Karpas-422 (cell line): ENCODE measurements around the gene EREG. TPM values are rescaled to one million over a fixed set of nuclear protein-coding genes. Genes with fewer than 3 reads are reported as not detected.

Source experiments
- DNase-seq: peaks from one replicate; pipeline ENCODE4 v3.0.0-alpha.2; 2015
- H2AFZ ChIP-seq: fragments of 200-600 bp; sonication (generic); 2 replicates; pipeline ENCODE4 v1.6.1; 2014; ENCODE audit warnings: antibody characterized with exemption, low read length, mixed read lengths
- H3K27ac ChIP-seq: fragments of 200-600 bp; sonication (generic); 2 replicates; pipeline ENCODE4 v1.5.1; 2014; ENCODE audit warnings: mild to moderate bottlenecking, low read length, moderate library complexity
- H3K27me3 ChIP-seq: fragments of 200-600 bp; sonication (generic); 2 replicates; pipeline ENCODE4 v1.6.1; 2014; ENCODE audit warnings: low read length, mixed read lengths
- H3K36me3 ChIP-seq: fragments of 200-600 bp; sonication (generic); 2 replicates; pipeline ENCODE4 v1.6.1; 2014; ENCODE audit warnings: low read length, mixed read lengths; ENCODE audit not compliant: insufficient read depth
- H3K4me1 ChIP-seq: fragments of 200-600 bp; sonication (generic); 2 replicates; pipeline ENCODE4 v1.6.1; 2014; ENCODE audit warnings: mild to moderate bottlenecking, low read length, mixed read lengths
- H3K4me2 ChIP-seq: fragments of 200-600 bp; sonication (generic); 2 replicates; pipeline ENCODE4 v1.6.1; 2014; ENCODE audit warnings: low read length, low read depth, mild to moderate bottlenecking; ENCODE audit not compliant: poor library complexity, severe bottlenecking
- H3K4me3 ChIP-seq: fragments of 200-600 bp; sonication (generic); 2 replicates; pipeline ENCODE4 v1.5.1; 2014; ENCODE audit warnings: mild to moderate bottlenecking, antibody characterized with exemption, low read length, mixed read lengths
- H3K79me2 ChIP-seq: fragments of 200-600 bp; sonication (generic); 2 replicates; pipeline ENCODE4 v1.6.1; 2014; ENCODE audit warnings: mild to moderate bottlenecking, low read length, mixed read lengths
- H3K9ac ChIP-seq: fragments of 200-600 bp; sonication (generic); 2 replicates; pipeline ENCODE4 v1.6.0; 2014; ENCODE audit warnings: low read length
- H3K9me2 ChIP-seq: fragments of 200-600 bp; sonication (generic), shearing (Covaris generic); replicated peaks from 2 replicates; pipeline ENCODE4 v1.6.0; 2014; ENCODE audit warnings: mild to moderate bottlenecking, low read length, moderate library complexity; ENCODE audit not compliant: insufficient read depth
- H3K9me3 ChIP-seq: fragments of 300-700, 200-600 bp; sonication (generic); 2 replicates; pipeline ENCODE4 v1.6.1; 2014; ENCODE audit warnings: low read length, mixed read lengths
- H4K20me1 ChIP-seq: fragments of 200-600 bp; sonication (generic); 2 replicates; pipeline ENCODE4 v1.6.1; 2014; ENCODE audit warnings: mild to moderate bottlenecking, antibody characterized with exemption, low read length, low read depth; ENCODE audit not compliant: insufficient read depth
- total RNA-seq: library from RNA; depleted of rRNA; stranded (reverse); fragments of >200 nt; shearing (Covaris generic); gene quantifications from 2 replicates; pipeline ENCODE4 v1.2.3, GENCODE V29; 2014; ENCODE audit warnings: low replicate concordance

EREG gene
- total RNA-seq, 1 experiment from 2014 or later = not detected

DNA sequence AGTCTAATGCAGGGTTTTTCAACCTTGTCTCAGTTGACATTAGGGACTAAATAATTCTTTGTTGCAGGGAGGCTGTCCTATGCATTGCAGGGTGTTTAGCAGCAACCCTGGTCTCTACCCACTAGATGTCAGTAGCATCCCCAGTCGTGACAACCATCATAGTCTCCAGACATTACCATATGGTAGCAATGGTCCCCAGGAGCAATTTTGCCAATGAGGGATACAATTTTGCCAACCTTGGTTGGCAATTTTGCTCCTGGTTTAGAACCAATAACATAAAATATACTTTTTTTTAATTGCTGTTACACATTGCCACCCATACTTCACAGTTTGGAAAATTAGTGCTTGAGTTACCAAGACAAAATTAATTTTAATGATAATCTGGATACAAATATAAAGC, 6.0 kb downstream of the EREG start:
- no peaks in the 10 kb centered on the region for H3K27me3 ChIP-seq
- peaks cover 5% of the 10 kb centered on the region for H3K4me1 ChIP-seq
- no peaks in the 10 kb centered on the region for H3K9me3 ChIP-seq
- peak; percentile 77 for DNase-seq
- H3K27ac ChIP-seq = no peak overlapping the region
- H3K36me3 ChIP-seq = no peaks in the 10 kb centered on the region
- no peaks in the 10 kb centered on the region for H3K9me2 ChIP-seq
- H3K4me3 ChIP-seq = no peak overlapping the region
- H4K20me1 ChIP-seq = no peaks in the 10 kb centered on the region
- no peak overlapping the region for H2AFZ ChIP-seq
- H3K9ac ChIP-seq = no peak overlapping the region
- H3K79me2 ChIP-seq = no peaks in the 10 kb centered on the region
- H3K4me2 ChIP-seq = no peak overlapping the region

DNA sequence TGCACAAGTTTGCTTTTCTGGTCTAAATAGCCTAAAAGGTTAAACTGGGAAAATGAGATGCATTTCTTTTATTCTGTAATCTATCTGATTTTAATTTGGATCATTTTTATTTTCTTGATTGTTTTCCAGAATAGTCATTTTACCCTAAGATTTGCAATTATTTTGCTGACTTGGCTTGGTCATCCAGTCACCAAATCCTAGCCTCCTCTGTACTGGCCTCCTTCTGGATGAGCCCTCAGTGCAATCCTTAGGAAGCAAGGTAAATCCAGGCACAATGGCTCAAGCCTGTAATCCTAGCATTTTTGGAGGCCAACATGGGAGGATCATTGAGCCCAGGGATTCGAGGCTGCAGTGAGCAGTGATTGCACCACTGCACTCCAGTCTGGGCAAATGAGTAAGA, 9.2 kb downstream of the EREG start:
- Histone ChIP-seq H3K27me3 (no peaks in the 10 kb centered on the region), H3K9ac (no peak overlapping the region), H4K20me1 (no peaks in the 10 kb centered on the region), H3K79me2 (no peaks in the 10 kb centered on the region), H3K4me3 (no peak overlapping the region), H3K27ac (no peak overlapping the region), H3K9me3 (no peaks in the 10 kb centered on the region), H3K9me2 (no peaks in the 10 kb centered on the region), H3K4me2 (no peak overlapping the region), H2AFZ (no peak overlapping the region), H3K36me3 (no peaks in the 10 kb centered on the region), H3K4me1 (no peaks in the 10 kb centered on the region)
- DNase-seq = no peak

DNA sequence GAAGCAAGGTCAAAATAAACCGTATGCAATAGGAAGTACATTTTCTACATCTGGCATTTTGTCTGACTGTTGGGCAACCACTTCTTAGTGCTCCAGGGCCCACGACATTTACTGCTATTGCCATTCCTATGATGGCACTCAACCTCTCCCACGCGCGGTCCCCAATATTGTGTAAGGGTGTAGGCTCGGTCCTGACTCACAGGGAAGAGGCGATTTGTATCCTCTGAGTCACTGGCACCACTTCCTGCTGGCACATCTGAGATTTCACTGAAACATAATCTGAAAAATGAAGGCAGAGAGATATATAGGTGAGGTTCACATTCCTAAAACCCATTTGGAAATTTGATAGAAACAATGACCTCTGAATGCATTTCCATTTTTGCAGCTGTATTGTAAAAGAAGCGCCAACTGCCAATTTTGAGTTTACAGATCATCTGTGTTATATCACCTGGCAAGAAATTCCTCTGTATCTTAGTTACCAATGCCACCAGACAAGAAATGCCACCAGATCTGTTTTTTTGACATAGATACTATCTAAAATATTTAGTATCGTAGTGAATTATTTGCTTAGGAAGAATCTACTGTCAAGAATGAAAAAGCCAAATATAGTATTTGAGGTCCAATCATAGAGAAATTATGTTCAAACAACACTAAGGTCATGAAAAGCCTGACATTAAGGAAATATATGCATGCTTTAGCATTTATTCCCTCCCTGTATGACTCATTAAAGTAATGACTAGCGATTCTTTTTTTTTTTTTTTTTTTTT, 9.8 kb downstream of the EREG start:
- no peak for DNase-seq
- H2AFZ ChIP-seq = no peak overlapping the region
- H3K4me3 ChIP-seq = no peak overlapping the region
- no peaks in the 10 kb centered on the region for H3K9me3 ChIP-seq
- no peaks in the 10 kb centered on the region for H3K9me2 ChIP-seq
- no peaks in the 10 kb centered on the region for H3K36me3 ChIP-seq
- H4K20me1 ChIP-seq = no peaks in the 10 kb centered on the region
- H3K4me2 ChIP-seq = no peak overlapping the region
- H3K27ac ChIP-seq = no peak overlapping the region
- H3K9ac ChIP-seq = no peak overlapping the region
- H3K27me3 ChIP-seq = no peaks in the 10 kb centered on the region
- no peaks in the 10 kb centered on the region for H3K79me2 ChIP-seq
- H3K4me1 ChIP-seq = no peaks in the 10 kb centered on the region

DNA sequence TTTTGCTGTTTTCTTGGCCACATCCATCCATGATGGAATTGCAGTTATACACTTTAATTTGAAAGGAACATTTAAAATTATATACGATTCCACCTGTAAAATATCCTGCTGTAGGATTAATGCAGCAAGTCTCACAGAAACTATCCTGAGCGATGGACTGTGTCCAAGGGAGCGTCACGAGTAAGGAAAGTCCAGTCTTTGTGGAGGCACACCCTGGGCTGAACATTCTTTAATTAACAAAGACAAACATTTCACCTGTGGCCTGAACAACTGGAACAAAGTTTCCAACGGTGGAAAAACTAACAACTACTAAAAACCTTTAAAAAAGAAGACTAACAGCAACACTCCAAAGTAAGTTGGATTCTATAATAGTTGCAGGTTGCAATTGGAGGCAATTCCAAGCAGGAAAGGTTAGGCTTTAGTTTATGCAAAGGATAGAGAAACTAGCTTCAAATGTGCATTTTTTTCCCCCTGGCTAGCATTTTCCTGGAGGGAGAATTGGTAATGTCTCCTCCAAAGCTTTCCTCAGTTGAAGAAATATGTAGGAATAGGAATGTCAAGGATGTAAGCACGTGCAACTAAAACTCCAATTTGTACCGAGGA, 11.0 kb downstream of the EREG start:
- H3K36me3 ChIP-seq = no peaks in the 10 kb centered on the region
- H3K9me3 ChIP-seq = no peaks in the 10 kb centered on the region
- H3K4me2 ChIP-seq = no peak overlapping the region
- H3K4me1 ChIP-seq = no peaks in the 10 kb centered on the region
- H3K4me3 ChIP-seq = no peak overlapping the region
- H3K9ac ChIP-seq = no peak overlapping the region
- H3K79me2 ChIP-seq = no peaks in the 10 kb centered on the region
- H4K20me1 ChIP-seq = no peaks in the 10 kb centered on the region
- H3K9me2 ChIP-seq = no peaks in the 10 kb centered on the region
- H2AFZ ChIP-seq = no peak overlapping the region
- no peak for DNase-seq
- H3K27me3 ChIP-seq = no peaks in the 10 kb centered on the region
- H3K27ac ChIP-seq = no peak overlapping the region

DNA sequence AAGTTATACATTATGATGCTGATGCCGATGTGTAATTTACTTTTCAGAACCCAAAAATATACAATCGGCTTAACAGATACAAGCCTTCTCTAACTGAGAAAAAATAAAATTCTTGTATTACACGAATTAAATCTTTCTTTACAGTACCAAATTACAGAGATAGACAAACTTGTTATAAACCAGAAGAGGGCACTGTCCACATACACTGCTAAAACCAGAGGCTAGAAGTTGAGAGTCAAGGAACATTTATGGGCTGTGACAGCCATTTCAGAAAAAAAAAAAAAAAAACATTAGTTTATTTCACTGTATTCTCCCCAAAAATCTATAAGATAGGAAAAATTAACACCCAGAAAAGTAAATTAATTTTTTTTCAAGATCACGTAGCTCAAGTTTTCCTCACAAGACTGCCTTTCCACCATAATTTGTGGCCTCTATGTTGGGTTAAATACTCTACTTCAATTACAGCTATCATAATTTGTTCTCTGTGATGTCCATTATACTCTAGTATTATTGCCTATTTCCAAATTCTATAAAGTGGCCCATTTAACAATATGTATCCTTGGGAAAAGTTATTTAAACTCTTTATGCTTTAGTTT, 12.0 kb downstream of the EREG start:
- Histone ChIP-seq H2AFZ (no peak overlapping the region), H3K36me3 (no peaks in the 10 kb centered on the region), H3K27me3 (no peaks in the 10 kb centered on the region), H3K9me3 (no peaks in the 10 kb centered on the region), H3K4me2 (no peak overlapping the region), H3K9ac (no peak overlapping the region), H3K4me3 (no peak overlapping the region), H3K4me1 (no peaks in the 10 kb centered on the region), H3K79me2 (no peaks in the 10 kb centered on the region), H3K9me2 (no peaks in the 10 kb centered on the region), H3K27ac (no peak overlapping the region), H4K20me1 (no peaks in the 10 kb centered on the region)
- peak; percentile 72 for DNase-seq

DNA sequence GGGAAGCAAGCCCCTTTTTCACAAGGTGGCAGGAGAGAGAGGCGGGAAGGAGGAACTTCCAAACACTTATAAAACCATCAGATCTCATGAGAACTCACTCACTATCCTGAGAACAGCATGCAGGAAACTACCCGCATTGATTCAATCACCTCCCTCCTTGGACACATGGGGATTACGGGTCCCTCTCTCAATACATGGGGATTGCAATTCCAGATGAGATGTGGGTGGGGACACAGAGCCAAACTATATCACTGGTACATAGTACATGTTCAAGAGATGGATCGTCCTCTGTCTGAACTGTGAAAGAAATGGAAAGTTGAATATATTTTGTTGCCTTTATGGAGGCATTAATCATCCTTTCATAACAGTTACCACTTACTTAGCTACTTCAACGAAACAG, 12.8 kb downstream of the EREG start:
- Histone ChIP-seq H3K4me3 (no peak overlapping the region), H2AFZ (no peak overlapping the region)

DNA sequence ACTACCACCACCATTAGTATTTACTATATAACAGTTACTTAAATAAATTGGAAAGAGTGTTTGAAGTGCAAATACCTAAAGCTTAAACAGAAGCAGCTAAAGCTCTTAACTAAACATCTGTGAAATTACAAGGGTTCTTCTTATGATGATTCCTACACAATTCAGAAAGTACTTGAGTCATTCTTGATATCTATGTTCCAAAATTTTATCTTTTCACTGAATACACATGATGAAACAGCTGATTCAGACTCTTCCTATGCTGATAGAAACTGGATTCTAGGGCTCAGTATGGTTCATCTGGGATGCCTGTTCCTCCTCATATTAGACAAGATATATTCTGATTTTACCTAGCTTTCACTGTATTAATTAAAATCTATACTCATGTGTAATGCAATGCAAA, 13.6 kb downstream of the EREG start:
- no peak for DNase-seq
- no peaks in the 10 kb centered on the region for H3K9me3 ChIP-seq
- no peak overlapping the region for H3K9ac ChIP-seq
- H3K4me1 ChIP-seq = no peaks in the 10 kb centered on the region
- H3K79me2 ChIP-seq = no peaks in the 10 kb centered on the region
- no peak overlapping the region for H3K27ac ChIP-seq
- H3K4me3 ChIP-seq = no peak overlapping the region
- no peaks in the 10 kb centered on the region for H3K9me2 ChIP-seq
- H3K27me3 ChIP-seq = no peaks in the 10 kb centered on the region
- no peak overlapping the region for H2AFZ ChIP-seq
- no peaks in the 10 kb centered on the region for H3K36me3 ChIP-seq
- H3K4me2 ChIP-seq = no peak overlapping the region
- H4K20me1 ChIP-seq = no peaks in the 10 kb centered on the region

More for the DNA sequence above, 12.8 kb downstream of the EREG start:
- no peak for DNase-seq
- H3K4me2 ChIP-seq = no peak overlapping the region
- H3K27ac ChIP-seq = no peak overlapping the region
- H3K4me1 ChIP-seq = no peaks in the 10 kb centered on the region
- H3K36me3 ChIP-seq = no peaks in the 10 kb centered on the region
- H4K20me1 ChIP-seq = no peaks in the 10 kb centered on the region
- no peaks in the 10 kb centered on the region for H3K9me3 ChIP-seq
- H3K9me2 ChIP-seq = no peaks in the 10 kb centered on the region
- no peak overlapping the region for H3K9ac ChIP-seq
- no peaks in the 10 kb centered on the region for H3K79me2 ChIP-seq
- no peaks in the 10 kb centered on the region for H3K27me3 ChIP-seq

DNA sequence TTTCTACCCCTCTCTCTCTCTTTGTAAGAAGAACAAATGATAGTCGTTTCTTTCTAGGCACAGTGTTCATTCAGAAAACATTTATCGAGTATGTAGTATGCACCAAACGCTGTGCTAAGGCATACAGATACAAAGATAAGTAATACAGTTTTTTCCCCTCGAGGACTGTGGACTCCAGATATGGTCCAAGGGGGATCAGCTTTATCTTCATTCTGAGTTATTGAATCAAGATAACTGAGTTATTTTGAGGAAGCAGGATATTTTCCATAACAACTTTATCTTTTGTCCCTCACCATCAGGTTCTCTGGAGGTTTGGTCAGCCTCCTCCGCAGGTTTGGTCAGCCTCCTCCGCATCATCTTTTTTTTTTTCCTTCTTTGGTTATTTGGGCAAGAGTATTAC, 15.0 kb downstream of the EREG start:
- Histone ChIP-seq H3K4me2 (no peak overlapping the region), H3K4me1 (no peaks in the 10 kb centered on the region), H3K9me3 (no peaks in the 10 kb centered on the region), H3K9ac (no peak overlapping the region), H4K20me1 (no peaks in the 10 kb centered on the region), H2AFZ (no peak overlapping the region), H3K27ac (no peak overlapping the region), H3K27me3 (no peaks in the 10 kb centered on the region), H3K79me2 (no peaks in the 10 kb centered on the region), H3K4me3 (no peak overlapping the region), H3K36me3 (no peaks in the 10 kb centered on the region), H3K9me2 (no peaks in the 10 kb centered on the region)
- DNase-seq = no peak
